ENCODE results near the gene PDLIM5.
"Not testable (repeated sequence)": the region's sequence is repeated elsewhere in the genome, so short reads cannot be mapped to it uniquely, and the experiment has no call there.

PDLIM5 gene

DNA sequence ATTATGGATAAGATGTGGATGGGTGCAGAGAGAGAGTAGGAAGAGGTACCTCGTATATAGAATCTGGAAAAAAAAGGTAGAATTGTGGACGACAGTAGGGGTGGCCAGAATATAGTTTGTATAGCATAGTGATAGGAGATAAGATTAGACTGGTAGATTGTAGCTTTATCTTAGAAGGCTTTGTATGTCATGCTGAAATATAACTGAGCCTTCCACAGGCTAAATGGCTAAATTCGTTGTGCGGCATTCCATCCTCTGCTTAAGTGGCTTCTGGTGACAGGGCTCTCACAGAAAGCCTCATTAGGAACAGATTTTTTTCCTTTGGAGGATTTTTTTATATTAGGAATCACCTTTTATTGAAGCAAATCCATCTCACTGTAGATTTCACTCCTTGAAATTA is 163.7 kb downstream of the PDLIM5 start:
- DNase-seq: no peak

DNA sequence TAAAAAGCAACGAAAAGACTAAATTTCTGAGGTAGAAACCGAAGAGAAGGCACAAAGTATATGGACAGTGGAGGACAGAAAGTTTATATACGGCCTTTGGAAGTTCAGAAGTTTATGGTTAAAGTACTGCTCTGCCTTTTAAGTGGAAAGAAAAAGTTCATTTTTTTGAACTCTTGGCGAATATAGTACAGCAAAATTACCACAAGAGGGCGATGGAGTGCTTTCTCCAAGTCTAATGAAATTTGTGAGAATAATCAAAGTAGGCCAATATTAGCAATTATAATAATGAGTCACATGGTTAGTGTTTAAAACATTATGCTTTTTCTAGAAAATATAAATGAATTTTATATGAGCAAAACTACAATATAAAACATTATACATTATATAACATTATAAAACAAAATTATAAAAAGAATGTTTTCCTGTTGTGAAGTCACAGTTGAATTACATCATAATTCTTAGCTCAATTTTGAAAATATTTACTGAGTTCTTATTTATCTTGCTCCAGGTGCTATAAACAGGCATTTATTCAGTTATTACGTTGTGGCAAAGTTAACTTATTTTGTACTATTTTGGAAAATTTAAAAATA is 169.8 kb downstream of the PDLIM5 start:
- DNase-seq: peak; percentile 57

DNA sequence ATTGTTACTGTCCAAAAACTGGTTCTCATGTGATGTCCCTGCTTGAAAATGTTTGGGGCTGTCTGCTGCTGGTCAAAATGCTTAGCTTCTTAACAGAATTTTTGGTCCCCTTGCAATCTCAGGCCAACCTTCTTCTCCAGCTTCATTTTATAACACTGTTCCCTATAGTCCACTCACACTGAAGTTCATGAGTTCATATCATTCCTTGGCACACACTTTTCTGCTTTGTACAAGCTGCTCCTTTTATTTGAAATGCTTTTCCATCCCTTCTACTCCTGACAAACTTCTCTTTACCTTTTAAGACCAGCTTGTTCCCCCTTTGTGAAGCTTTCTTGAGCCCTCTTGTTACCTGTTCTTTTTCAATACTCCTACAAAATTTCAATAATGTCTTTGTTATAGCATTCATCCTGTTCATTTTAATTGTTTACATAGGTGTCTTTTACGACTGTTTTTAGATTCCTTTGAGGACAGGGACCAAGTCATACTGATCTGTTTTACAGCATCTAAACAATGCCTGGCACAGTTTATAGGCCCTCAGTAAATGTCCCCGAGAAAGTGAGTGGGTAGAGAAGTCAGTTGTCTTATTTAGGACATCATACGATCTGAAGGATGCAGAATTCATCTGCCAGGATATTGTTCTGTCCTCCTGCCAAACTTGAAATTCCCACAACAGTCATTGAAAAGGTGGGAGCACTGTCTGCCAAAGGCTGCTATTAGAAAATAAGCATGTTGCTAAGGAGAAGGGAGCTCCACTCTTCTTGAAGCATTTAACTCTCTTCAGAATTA is 171.6 kb downstream of the PDLIM5 start:
- DNase-seq: no peak

DNA sequence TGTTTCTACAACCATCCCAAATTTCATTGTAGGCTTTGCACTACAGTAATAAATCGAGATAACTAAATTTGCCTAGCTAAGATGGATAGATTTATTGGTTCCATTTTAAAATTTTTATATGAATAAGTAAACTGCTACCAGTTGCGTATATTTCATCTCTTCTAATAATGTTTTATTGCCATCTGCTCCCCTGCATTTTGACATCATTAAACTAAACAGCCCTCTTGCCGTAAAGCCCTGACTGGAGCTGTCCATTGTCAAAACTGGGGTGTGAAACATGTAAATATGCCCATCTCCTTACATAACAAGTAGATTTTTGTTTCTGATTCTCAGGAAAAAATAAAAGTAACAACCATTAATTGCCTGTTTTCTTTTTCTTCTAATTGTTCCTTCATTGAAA is 175.2 kb downstream of the PDLIM5 start:
- DNase-seq: no peak

DNA sequence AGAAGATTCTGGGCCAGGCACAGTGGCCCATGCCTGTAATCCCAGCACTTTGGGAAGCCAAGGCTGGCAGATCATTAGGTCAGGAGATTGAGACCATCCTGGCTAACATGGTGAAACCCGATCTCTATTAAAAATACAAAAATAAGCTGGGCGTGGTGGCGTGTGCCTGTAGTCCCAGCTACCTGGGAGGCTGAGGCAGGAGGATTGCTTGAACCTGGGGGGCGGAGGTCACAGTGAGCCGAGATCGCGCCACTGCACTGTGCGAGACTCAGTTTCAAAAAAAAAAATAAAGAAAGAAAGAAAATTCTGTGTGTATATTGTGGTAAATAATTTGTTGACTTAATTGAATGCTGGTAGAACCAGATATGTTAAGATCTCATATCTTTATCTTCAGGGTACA is 177.3 kb downstream of the PDLIM5 start:
- not testable (repeated sequence) for DNase-seq

DNA sequence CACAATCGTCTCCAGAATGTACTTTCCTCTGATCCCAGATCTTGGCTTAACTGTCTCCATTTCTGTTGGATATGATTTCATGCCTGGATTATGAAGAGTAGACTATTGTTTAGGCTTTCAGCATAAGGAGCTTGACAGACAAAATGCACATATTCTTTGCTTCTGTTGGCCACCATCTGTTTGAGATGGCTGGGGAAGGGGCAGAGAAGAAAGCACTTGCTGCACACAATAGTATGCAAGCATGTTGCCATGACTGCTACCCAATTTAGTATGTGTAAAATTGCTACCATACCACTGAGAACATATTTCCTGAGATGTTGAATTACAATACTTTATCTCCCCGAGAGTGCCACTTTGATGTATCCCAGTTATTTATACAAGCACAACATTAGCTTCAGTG is 178.1 kb downstream of the PDLIM5 start:
- DNase-seq: no peak

DNA sequence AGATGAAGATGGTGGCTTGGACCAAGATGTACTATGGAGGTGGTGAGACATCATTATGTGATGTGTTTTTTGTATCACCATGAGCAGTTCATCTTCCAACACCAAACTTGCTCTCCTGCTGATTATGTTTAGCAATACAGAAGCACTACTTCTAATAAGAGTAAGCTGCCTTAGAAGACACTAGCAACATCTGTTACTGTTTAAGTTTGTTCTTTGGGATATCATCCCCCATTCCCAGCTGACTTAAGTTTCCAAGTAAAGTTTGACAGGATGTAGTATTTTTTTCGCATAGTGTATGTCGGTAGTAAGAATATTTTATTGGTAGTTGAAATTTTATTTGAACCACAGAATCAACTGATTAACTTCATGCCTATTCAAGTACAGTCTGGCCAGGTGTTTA is 182.5 kb downstream of the PDLIM5 start:
- DNase-seq: no peak

DNA sequence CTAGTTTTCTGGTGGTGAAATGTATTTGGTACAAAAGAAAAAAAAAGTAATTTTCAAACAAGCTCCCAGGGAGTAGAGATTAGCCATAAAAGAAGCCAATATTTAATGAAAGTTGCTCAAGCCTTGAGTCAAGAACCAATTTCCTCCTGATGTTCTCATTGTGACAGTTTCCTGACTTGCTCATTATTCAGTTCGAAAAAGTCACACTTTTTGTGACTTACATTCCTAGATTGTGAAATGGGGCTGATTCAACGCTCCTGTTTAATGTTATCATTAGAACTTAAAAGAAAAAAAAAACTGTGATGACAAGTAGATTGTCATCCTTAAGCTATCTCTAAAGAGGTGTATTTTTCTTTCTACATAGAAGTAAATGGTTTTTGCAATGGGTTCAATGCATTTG is 183.4 kb downstream of the PDLIM5 start:
- DNase-seq: no peak

DNA sequence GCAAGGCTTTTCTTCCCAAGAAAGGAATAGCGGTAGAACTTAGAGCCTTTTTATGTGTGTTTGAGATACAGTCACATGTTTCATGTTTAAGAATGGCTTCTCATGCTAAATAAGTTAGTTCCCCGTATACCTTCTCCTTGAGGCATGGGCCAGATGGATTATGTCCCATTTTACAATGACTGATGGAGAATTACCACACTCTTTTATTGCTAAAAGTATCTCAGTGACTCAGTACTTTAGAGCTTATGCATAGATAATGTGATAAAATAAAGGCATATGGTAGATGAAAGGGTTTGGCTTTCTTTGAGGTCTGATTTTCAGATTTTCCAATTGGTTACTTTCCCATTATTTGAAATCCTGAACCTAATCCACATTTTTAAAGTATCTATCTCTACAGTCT is 184.3 kb downstream of the PDLIM5 start:
- no peak for DNase-seq

DNA sequence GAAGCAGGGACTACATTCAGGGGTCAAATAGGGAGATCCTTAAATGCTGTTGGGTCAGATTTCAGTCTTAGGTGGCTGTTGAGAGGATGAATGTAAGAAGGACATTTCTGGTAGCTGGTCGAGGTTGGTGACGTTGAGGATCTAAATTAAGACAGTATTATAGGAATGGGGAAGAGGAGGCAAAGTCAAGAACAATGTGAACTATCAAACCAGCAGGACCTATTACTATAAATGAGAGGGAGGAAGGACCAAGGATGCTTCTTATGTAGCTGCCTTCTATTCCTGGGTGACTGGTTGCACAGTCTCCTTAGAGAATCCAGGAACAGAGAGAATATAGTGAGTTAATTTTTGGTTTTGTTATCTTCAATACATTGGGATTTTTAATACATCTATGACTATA is 187.6 kb downstream of the PDLIM5 start:
- DNase-seq: no peak

DNA sequence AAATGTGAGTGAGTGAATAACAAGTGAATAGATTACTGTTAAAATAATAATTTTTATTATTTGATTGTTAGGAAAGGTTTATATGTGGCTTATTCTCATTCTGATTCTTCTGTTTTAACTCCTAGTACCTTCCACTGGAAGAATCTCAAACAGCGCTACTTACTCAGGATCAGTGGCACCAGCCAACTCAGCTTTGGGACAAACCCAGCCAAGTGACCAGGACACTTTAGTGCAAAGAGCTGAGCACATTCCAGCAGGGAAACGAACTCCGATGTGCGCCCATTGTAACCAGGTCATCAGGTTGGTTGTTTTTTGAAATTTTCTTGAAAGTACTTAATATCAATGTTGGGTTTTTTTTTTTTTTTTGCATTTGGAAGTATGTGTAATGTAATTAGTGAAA is 188.4 kb downstream of the PDLIM5 start:
- DNase-seq: no peak

DNA sequence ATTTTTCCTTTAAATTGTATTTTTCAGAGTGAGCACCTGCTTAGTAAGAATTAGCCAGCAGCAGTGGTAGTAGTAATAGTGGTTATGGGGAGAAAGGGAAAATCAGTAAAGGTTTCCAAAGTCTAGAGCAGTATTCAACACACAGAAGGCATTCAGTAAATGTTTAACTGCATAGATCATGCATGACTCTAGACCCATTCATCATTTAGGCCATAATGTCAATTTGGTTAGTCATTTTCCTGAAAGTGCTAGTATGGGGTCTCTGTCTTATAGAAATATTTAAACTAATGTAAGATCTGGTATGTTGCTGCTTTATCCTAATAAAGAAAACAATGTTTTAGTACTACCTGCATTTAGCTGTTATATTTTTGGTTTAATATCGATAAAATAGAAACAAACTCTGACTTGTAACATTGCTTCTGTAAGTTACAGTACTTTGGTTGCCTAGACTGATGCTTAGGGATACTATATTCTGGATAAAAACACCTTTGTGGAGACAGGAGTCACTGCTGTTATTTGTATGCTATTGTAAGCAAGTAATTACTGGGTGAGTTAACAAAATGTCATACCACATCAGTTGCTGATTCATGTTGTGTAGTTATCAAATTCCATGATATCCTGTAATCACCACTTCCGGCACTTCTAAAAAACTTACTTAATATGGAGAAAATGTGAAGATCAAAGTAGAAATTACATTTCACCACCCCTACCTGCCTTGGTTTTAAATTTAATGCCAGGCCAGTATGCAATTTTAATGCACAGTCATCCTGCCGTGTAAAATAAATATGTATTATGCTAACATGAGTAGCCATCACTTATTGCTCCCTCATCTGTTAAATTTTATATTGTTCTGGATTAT is 190.2 kb downstream of the PDLIM5 start:
- DNase-seq: peak; percentile 3

DNA sequence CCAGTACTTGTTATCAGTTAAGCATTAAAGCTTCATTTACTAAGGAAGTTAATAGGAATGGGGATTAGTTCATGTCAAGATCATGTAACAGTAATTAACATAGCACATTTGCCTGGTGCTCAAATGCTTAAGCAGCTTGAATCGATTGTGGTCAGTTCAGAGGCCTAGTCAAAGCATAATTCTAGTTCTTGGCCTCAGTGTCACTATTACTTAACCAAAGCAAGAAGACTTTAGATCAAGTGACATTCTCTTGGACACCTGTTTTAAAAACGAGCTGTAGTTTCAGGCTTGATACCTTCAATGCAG is 190.8 kb downstream of the PDLIM5 start:
- no peak for DNase-seq

DNA sequence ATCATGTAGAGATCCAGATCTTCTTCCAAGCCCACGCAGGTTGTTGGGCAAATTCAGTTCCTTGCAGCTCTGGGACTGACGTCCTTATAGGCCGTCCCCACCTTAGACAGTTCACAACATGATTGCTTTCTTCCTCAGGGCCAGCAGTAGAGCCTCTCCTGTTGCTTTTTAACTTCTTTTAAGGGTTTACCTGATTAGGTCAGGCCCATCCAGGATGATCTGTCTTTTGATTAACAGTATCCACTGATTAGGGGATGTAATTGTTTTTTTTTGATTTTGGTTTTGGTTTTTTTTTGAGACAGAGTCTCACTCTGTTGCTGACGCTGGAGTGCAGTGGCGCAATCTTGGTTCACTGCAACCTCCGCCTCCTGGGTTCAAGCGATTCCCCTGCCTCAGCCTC is 197.0 kb downstream of the PDLIM5 start:
- DNase-seq: no peak

DNA sequence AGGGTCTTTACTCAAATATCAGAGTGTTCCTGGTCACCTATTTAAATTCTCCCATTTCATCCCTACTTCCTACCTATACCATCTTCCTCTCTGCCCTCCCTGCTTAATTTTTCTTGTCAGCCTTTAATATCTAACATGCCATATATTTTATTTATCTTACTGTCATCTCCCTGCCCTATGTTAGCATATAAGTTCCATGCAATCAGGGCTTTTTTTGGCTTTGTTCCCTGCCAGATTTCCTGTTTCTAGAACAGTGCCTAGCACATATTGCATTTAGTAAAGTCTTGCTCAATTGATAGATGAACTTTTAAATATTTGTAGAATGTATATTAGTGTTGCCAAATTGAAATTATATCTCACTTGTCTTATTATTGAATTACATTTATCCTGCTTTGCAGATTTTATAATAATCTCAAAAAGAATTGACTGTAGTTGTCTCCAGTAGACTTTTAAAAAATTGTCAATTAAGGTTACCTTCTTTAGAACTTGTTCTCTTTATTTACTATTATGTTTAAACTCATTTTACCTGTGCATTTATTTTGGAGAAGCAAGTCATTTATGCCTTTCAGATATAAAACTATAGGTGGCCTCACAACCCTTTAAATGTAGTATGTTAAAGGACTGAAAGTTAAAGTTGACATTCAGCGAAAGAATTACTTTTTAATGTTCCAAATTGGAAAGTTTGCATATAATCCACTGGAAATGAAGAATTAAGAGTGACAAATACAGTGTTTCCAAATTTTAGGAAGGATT is 197.8 kb downstream of the PDLIM5 start:
- no peak for DNase-seq

DNA sequence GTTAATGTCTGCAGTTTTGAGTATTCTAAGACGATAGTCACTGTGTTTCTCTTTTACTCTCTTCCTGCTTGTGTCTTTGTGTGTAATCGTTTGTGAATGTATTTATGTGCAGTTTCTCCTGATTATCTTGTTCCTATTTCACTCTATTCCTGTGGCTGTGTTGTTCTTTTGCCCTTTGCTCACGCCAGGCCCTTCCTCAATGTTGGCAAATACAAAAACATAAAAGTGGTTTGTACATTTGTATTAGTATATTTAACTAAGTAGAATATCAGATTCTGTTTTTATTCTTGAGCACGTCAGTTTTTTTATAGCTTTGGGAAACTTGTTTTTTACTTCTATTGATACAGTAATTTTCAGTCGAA is 198.4 kb downstream of the PDLIM5 start:
- no peak for DNase-seq

DNA sequence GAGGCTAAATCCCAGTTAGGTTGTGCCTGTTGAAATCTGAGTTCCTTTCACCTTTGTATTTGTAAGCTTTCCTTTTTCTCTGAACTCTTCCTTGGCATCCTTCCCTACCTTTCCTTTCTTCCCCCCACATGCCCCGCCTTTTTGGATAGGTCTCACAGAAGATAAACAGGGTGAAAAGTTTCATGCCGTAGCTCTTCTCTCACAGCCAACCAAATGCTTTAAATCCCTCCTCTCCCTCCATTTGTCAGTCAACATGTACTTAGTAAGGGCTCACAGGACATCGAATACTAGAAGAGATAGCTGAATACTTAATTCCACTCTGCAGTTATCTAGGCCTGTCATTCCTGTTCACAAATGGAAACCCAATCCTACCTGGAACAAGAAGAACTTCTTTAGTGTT is 198.9 kb downstream of the PDLIM5 start:
- DNase-seq: no peak

DNA sequence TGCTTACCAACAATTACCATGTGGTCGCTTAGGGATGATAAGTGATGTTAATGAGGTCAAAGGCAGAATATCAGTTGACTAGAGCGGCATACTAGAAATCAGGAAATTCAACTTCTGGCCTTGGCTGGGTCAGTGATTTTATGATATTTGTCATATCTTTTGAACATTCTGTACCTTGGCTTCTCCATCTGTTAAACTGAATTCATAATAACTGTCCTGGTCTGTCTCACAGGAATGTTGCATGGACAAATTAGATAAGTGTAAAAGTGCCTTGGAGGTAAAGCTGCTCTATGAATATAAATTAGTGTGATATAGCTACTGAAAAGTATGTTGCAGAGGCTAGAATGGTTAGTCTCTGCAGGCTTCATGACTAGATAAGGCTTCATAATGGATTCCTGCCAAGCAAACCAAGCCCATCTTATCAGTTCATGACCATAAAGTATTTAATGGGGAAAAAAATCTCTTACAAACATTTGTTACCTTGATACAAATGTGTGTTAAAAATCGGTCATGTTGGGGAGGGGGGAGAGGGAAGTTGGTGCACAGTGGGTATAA is 201.4 kb downstream of the PDLIM5 start:
- DNase-seq: no peak

DNA sequence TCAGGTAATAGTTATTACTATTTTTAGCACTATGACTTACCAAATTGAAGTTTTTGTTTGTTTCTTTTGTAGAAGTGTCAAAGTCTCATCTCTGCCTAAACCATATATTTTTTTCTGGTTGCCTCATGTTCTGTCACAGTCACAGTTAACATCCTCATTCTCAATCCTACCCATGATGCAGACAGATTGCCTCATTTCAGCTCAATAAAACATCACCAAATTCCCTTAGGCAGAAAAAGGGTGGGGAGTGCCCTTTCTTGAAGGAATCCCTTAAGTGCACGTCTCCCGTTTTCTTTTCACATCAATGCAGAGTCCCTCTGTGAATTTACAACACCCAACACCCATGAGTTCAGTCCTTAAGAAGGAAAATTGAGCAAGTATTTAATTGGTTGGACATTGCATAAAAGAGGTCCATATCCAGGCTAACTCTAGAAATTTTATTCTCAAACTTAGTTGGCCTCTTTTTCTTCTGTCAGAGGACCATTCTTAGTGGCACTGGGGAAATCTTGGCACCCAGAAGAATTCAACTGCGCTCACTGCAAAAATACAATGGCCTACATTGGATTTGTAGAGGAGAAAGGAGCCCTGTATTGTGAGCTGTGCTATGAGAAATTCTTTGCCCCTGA is 202.4 kb downstream of the PDLIM5 start:
- no peak for DNase-seq

DNA sequence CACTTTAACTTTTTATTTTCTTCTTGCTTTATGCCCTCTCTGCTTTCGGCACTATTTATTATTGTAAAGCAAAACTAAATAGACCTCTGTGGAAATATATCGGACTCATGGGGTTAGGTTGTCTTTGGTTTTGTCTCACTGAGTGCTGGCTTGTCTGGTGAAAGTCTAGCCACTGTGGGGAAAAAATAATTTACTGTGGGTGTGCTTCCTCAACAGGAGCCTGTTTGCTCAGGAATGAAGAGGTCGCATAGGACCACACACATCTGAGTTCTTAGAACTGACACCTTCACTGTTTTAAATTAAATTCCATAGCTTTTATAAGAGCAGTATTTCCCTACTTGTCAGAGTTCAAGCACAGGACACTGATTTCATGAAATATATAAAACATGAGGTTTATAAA is 203.0 kb downstream of the PDLIM5 start:
- DNase-seq: no peak

DNA sequence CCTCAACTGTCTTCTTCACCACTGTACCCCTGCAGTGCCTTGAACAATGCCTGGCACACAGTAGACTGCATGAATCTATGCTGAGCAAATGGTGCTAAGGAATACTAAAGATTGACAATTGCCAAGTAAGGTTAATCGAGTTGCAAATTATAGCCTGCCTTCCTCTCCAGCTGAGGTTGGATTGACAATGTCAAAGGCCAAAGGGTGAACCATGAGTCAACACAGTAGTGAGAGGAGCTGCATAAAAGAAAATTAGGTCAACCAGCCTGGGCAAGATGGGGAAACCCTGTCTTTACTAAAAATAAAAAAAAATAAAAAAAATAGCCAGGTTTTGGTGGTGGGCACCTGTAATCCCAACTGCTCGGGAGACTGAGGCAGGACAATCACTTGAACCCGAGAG is 208.9 kb downstream of the PDLIM5 start:
- no peak for DNase-seq

DNA sequence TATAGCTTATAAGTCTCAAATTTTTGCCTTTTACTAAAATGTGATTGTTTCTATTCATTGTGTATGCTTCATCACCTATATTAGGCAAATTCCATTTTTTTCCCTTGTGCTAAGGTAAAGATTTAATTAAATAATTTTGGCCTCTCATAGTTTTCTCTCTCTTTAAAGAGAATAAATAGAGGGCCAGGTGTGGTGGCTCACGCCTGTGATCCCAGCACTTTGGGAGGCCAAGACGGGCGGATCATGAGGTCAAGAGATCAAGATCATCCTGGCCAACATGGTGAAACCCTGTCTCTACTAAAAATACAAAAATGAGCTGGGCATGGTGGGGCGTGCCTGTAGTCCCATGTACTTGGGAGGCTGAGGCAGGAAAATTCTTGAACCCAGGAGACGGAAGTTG is 213.3 kb downstream of the PDLIM5 start:
- DNase-seq: not testable (repeated sequence)
